Measurements from ENCODE around the gene PGBD5. TPM values are rescaled to one million over a fixed set of nuclear protein-coding genes. Genes with fewer than 3 reads are reported as not detected.

Gene PGBD5
- total and polyA plus RNA-seq, 4 donors = 0.54 to 3.0 (median 1.8) TPM

DNA sequence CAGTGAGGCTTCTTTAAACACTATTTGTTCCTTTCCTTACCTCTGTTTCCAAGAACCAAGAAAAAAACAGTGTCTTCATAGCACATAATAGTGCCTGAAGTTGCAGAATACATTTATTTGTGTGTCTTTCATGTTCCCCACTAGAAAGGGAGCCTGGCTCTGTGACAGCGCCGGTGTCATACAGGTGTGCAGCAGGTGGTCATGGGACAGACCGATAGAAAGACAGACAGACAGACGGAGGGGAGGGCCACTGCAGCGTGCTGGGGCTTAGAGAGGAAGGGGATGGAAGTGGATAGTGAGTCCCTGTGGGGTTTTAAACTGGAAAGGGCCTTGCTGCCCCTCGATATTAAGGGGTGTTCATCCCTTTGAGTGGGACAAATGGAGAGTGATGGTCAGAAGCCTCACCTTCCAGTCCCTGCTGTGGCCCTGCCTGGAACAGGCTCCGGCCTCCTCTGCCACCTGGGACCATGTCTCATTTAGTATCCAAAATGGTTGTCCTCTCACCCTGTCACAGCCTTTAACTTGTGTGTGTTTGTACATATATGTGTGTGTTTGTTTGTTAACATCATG, 152.9 kb downstream of the PGBD5 start:
- H3K4me3 ChIP-seq = no peak overlapping the region
- TF ChIP-seq CTCF (IDR thresholded peaks at IDR 0.05; ENCODE audit: control extremely low read depth, extremely low read depth) = no peak
- no peak overlapping the region for H3K9ac ChIP-seq (ENCODE audit: insufficient read depth in 1 of 2, low read length in 2 of 2)
- peaks cover 0 to 2% (median 0%) of the 10 kb centered on the region in 4 donors for H3K9me3 ChIP-seq (ENCODE audit: control insufficient read depth in 4 of 4, insufficient read depth in 3 of 4, low read length in 3 of 4)
- H3K27me3 ChIP-seq (ENCODE audit: control insufficient read depth in 3 of 3, insufficient read depth in 3 of 3, low read length in 2 of 3) = no peaks in the 10 kb centered on the region
- DNase-seq = no peak
- 81 to 90% methylated on average over 7 of the region's 7 CpGs for WGBS, 2 donors
- no peak for ATAC-seq (ENCODE audit: insufficient read depth, low FRiP score)
- no peak overlapping the region for H3K27ac ChIP-seq (ENCODE audit: low read depth in 1 of 2, low read length in 1 of 2)
- H3K4me1 ChIP-seq (ENCODE audit: control insufficient read depth in 5 of 5, insufficient read depth in 5 of 5, low read length in 5 of 5) = peaks cover 0 to 14% (median 3%) of the 10 kb centered on the region in 5 donors
- H3K36me3 ChIP-seq (ENCODE audit: control insufficient read depth in 4 of 4, insufficient read depth in 4 of 4, low read length in 4 of 4) = peaks cover 3 to 14% (median 11%) of the 10 kb centered on the region in 4 donors

GRCh38 chr1:230272557-230272956, 153.6 kb downstream of the PGBD5 start:
- DNase-seq (no peak), ATAC-seq (ENCODE audit: insufficient read depth, low FRiP score) (no peak)
- Histone ChIP-seq H3K9ac (ENCODE audit: insufficient read depth in 1 of 2, low read length in 2 of 2) (no peak overlapping the region), H3K4me3 (no peak overlapping the region), H3K4me1 (ENCODE audit: control insufficient read depth in 5 of 5, insufficient read depth in 5 of 5, low read length in 5 of 5) (peaks cover 0 to 11% (median 3%) of the 10 kb centered on the region in 5 donors), H3K9me3 (ENCODE audit: control insufficient read depth in 4 of 4, insufficient read depth in 3 of 4, low read length in 3 of 4) (peaks cover 0 to 2% (median 0%) of the 10 kb centered on the region in 4 donors), H3K27ac (ENCODE audit: low read depth in 1 of 2, low read length in 1 of 2) (no peak overlapping the region), H3K27me3 (ENCODE audit: control insufficient read depth in 3 of 3, insufficient read depth in 3 of 3, low read length in 2 of 3) (no peaks in the 10 kb centered on the region), H3K36me3 (ENCODE audit: control insufficient read depth in 4 of 4, insufficient read depth in 4 of 4, low read length in 4 of 4) (peaks cover 3 to 16% (median 11%) of the 10 kb centered on the region in 4 donors)
- whole genome bisulfite sequencing, 2 donors = 89 to 95% methylated on average over 9 of the region's 9 CpGs
- TF ChIP-seq CTCF (IDR thresholded peaks at IDR 0.05; ENCODE audit: control extremely low read depth, extremely low read depth) = no peak

- Histone ChIP-seq H3K27ac (ENCODE audit: low read depth in 1 of 2, low read length in 1 of 2) (no peak overlapping the region), H3K9me3 (ENCODE audit: control insufficient read depth in 4 of 4, insufficient read depth in 3 of 4, low read length in 3 of 4) (peaks cover 0 to 2% (median 0%) of the 10 kb centered on the region in 4 donors), H3K27me3 (ENCODE audit: control insufficient read depth in 3 of 3, insufficient read depth in 3 of 3, low read length in 2 of 3) (no peaks in the 10 kb centered on the region), H3K4me3 (no peak overlapping the region), H3K4me1 (ENCODE audit: control insufficient read depth in 5 of 5, insufficient read depth in 5 of 5, low read length in 5 of 5) (peaks cover 0 to 8% (median 3%) of the 10 kb centered on the region in 5 donors), H3K9ac (ENCODE audit: insufficient read depth in 1 of 2, low read length in 2 of 2) (no peak overlapping the region), H3K36me3 (ENCODE audit: control insufficient read depth in 4 of 4, insufficient read depth in 4 of 4, low read length in 4 of 4) (peaks cover 3 to 18% (median 9%) of the 10 kb centered on the region in 4 donors)
- WGBS, 2 donors = 77 to 87% methylated on average over 20 of the region's 20 CpGs
- ATAC-seq (ENCODE audit: insufficient read depth, low FRiP score) = no peak
- DNase-seq = no peak
- no peak for TF ChIP-seq CTCF (IDR thresholded peaks at IDR 0.05; ENCODE audit: control extremely low read depth, extremely low read depth)
Observed at GRCh38 chr1:230271300-230272035, 154.7 kb downstream of the PGBD5 start.
